ENCODE measurements around the gene SETD1B.

SETD1B gene

DNA sequence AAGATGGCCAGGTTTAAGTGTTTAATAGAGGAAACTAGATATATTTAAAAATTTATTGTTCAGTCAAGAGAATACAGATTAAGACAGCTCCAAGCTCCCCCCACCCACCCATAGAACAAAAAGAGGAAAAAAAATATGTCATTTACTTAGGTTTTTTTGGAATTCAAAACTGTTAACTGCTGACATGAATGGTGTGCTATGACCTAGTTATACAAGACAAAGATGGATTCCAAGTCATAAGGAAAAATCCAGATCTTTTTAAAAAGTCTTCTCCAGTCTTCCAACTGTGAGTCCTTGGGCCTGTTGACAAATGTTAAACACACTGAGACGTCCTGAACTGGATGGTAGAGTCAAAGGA lies 1.3 kb upstream of the SETD1B start:
- Histone ChIP-seq H3K4me3 (peak overlapping the region; percentile 90 to 91), H3K27ac (peak overlapping the region; percentile 100), H3K9me3 (no peaks in the 10 kb centered on the region), H3K36me3 (peaks cover 0 to 6% (median 3%) of the 10 kb centered on the region in 3 donors), H3K27me3 (no peaks in the 10 kb centered on the region), H3K4me1 (peaks cover 0 to 43% (median 38%) of the 10 kb centered on the region in 4 donors)
- no peak for DNase-seq
- TF ChIP-seq, protein P1, sequence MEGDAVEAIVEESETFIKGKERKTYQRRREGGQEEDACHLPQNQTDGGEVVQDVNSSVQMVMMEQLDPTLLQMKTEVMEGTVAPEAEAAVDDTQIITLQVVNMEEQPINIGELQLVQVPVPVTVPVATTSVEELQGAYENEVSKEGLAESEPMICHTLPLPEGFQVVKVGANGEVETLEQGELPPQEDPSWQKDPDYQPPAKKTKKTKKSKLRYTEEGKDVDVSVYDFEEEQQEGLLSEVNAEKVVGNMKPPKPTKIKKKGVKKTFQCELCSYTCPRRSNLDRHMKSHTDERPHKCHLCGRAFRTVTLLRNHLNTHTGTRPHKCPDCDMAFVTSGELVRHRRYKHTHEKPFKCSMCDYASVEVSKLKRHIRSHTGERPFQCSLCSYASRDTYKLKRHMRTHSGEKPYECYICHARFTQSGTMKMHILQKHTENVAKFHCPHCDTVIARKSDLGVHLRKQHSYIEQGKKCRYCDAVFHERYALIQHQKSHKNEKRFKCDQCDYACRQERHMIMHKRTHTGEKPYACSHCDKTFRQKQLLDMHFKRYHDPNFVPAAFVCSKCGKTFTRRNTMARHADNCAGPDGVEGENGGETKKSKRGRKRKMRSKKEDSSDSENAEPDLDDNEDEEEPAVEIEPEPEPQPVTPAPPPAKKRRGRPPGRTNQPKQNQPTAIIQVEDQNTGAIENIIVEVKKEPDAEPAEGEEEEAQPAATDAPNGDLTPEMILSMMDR (IDR thresholded peaks at IDR 0.05) = no peak
- intact Hi-C loops (cut with DNase I; ENCODE audit: low total_unique reads) = no loop called here

DNA sequence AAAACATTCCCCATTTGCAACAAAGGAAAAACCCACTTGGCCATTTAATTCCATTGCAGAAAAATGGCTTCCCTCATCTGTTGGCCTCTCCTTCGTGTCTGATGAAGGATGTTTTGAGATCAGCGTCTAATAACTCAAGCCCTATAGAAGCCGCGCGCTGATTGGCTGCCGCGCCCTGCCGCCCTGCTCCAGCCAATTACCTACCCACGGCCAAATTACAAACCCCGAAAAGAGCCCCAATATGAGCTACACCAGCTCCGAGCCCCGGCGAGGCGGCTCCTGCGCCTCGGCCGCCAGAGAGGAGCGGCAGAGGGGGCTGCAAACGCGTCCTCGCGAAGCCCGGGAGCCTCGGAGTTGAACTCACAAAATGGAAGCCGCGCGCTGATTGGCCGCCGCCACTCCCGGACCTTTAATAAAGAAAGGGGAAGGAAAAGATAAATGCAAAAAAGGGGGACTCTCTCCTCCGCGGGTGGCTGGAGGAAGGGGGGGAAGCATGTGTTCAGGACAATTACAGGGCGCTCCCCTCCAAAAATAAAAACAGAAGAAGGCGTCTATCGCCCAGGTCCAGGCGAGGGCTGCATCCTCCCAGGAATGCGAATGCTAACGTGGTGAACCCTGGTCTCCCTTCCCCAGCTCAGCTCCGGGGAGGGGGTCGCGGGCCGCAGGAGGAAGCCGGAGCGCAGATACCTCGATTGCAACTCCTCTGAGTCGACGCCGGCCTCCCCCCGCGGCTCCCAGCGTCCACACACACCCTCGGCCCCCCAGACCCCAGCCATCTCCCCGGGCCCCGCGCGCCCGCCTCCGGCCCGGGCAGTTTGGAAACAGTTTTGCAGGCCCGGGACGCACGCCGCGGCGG lies 738 bp upstream of the SETD1B start:
- H3K4me1 ChIP-seq = peaks cover 0 to 43% (median 36%) of the 10 kb centered on the region in 4 donors

DNA sequence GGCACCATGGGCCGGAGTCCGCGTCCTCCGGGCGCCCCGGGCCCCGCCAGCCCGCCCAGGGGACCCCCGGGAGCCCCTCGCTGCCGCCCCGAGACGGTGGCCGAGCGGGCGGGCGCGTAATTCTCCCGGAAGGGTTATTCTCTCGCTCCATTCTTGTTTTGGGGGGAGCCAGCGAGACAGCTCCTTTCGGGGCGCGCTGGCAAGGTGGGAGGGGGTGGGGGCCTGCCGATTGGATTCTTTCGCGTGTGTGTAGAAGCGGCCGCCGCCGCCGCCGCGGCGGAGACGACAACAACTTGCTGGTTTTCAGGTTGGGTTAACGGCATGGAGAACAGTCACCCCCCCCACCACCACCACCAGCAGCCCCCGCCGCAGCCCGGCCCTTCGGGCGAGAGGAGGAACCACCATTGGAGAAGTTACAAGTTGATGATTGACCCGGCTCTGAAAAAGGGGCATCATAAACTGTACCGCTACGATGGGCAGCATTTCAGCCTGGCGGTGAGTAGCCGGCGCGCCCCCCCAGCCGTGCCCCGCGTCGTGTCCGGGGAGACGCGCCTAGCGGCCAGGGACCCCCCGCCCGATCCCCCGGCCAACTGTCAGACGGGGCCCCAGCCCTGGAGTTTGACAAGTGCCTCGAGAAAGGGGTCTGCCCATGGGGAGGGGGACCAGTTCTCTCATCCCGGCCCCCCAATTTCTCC lies 755 bp downstream of the SETD1B start:
- intact Hi-C loops (cut with DNase I; ENCODE audit: low total_unique reads) = no loop called here
- Histone ChIP-seq H3K27me3 (no peaks in the 10 kb centered on the region), H3K9me3 (no peaks in the 10 kb centered on the region), H3K36me3 (peaks cover 3 to 24% (median 22%) of the 10 kb centered on the region in 3 donors), H3K4me3 (peak overlapping the region; percentile 90 to 91), H3K4me1 (peaks cover 0 to 29% (median 25%) of the 10 kb centered on the region in 4 donors), H3K27ac (peak overlapping the region; percentile 100)
- peak in 1 of 2 donors; percentile 73 for DNase-seq
- TF ChIP-seq, protein P1 (IDR thresholded peaks at IDR 0.05) = peak in 1 of 2 experiments; percentile 10

More for the DNA sequence above, 738 bp upstream of the SETD1B start:
- peak; percentile 91 to 94 for DNase-seq
- Histone ChIP-seq H3K36me3 (peaks cover 0 to 10% (median 9%) of the 10 kb centered on the region in 3 donors), H3K27ac (peak overlapping the region; percentile 100), H3K9me3 (no peaks in the 10 kb centered on the region), H3K4me3 (peak overlapping the region; percentile 90 to 91), H3K27me3 (no peaks in the 10 kb centered on the region)
- TF ChIP-seq, protein P1 (IDR thresholded peaks at IDR 0.05) = no peak
- intact Hi-C loops (cut with DNase I; ENCODE audit: low total_unique reads) = no loop called here

DNA sequence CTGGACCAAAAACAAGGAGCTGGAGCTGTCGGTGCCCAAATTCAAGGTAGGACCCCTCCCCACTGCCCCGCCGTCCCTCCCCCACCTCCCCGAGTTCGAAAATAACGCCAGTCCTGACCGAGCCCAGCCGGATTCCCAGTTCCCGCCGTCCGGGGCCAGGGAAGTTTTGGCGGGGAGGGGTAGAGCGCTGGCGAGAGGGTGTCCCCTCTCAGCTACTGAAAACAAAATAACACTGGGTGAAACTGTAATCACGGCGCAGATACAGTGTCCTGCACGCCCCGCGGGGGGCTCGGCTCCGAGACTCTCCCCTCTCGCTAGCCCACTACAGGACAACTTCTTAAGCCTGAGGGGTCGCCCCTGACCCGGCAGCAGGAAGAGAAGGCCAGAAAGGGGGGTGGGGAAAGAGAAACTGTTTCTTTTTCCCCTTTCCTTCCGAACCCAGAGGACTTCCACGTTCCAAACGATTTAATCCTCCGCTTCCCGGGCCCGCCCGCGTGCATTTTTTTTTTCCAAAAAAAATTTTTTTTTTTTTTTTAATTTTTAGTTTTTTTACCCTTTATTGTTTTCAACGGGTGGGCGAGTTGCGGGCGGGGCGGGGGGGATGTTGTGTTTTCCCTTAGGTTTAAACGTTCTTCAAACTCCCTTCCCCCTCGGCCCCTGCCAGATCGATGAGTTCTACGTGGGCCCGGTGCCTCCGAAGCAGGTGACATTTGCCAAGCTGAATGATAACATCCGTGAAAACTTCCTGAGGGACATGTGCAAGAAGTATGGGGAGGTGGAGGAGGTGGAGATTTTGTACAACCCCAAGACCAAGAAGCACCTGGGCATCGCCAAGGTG lies 1.6 kb downstream of the SETD1B start:
- intact Hi-C loops (cut with DNase I; ENCODE audit: low total_unique reads) = no loop called here
- H3K9me3 ChIP-seq = no peaks in the 10 kb centered on the region
- TF ChIP-seq, protein P1 (IDR thresholded peaks at IDR 0.05) = no peak
- H3K27ac ChIP-seq = peak overlapping the region; percentile 100
- H3K36me3 ChIP-seq = peaks cover 11 to 32% (median 30%) of the 10 kb centered on the region in 3 donors
- peak overlapping the region; percentile 90 to 91 for H3K4me3 ChIP-seq
- DNase-seq = peak in 1 of 2 donors; percentile 71
- H3K4me1 ChIP-seq = peaks cover 0 to 34% (median 30%) of the 10 kb centered on the region in 4 donors
- H3K27me3 ChIP-seq = no peaks in the 10 kb centered on the region

DNA sequence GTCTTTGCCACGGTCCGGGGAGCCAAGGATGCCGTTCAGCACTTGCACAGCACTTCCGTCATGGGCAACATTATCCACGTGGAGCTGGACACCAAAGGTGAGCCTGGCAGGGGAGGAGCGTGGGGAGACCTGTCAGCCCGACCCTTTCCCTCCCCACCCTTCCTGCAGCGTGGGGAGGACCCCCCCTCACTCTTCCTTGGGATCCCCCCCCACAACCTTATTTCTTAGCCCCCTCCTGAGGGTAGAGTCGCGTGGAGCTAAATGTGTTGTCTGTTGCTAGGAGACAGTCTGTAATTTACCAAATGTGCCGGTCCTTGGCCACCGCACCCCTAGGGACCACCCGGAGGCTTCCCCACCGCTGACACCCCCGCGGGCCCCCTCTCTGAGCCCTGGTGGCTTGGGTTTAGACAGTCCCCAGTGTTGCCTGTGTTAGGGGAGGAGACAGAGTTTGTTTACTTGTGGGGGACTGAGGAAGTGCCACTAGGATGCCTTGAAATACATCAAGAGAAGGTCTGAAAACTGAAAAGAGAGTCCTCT lies 2.3 kb downstream of the SETD1B start:
- intact Hi-C loops (cut with DNase I; ENCODE audit: low total_unique reads) = no loop called here
- no peaks in the 10 kb centered on the region for H3K9me3 ChIP-seq
- TF ChIP-seq, protein P1 (IDR thresholded peaks at IDR 0.05) = no peak
- H3K27me3 ChIP-seq = no peaks in the 10 kb centered on the region
- H3K4me3 ChIP-seq = peak overlapping the region; percentile 90 to 91
- peaks cover 18 to 39% (median 37%) of the 10 kb centered on the region in 3 donors for H3K36me3 ChIP-seq
- H3K27ac ChIP-seq = peak overlapping the region; percentile 100
- DNase-seq = no peak
- peaks cover 0 to 41% (median 37%) of the 10 kb centered on the region in 4 donors for H3K4me1 ChIP-seq

All from tibial artery (tissue), 4 donors.